A673 (cell line): ENCODE measurements around the gene SRCIN1.

ENCODE experiments used
- EZH2 ChIP-seq: fragments of 200-600 bp; sonication (generic); IDR thresholded peaks from 2 replicates; pipeline ENCODE4 v1.6.1; 2017; ENCODE audit warnings: borderline replicate concordance, low read depth, mild to moderate bottlenecking, mixed read lengths, antibody characterized with exemption, low read length; ENCODE audit not compliant: poor library complexity, severe bottlenecking
- TF ChIP-seq, protein P1 (sequence below): fragments of 300-800, 200-600 bp; sonication (generic); conservative IDR thresholded peaks from 2 replicates; pipeline ENCODE4 v1.5.1; 2017; ENCODE audit warnings: low read depth, mild to moderate bottlenecking, antibody characterized with exemption, low read length, moderate library complexity, mixed read lengths

DNA sequence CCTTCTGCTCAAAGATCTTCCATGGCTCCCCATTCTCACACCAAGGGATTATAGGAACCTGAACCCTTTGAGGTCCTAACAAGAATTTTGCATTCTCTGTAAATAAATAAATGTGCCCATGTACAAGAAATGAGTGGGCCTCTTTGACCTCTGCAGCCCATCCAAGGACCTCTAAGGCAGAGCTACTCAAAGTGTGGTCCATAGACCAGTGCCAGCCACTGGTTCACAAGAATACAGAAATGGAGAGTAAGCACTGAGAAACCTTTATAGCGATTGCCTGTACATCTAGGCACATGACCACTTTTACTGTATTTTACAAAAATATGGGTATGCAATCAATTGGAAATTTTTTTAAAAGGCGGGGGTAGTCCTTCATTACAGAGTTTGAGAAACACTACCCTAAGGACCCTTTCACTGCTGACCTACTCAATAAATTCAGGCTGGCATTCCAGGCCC, 7.8 kb upstream of the SRCIN1 start:
- no peak for TF ChIP-seq EZH2
- TF ChIP-seq, protein P1, sequence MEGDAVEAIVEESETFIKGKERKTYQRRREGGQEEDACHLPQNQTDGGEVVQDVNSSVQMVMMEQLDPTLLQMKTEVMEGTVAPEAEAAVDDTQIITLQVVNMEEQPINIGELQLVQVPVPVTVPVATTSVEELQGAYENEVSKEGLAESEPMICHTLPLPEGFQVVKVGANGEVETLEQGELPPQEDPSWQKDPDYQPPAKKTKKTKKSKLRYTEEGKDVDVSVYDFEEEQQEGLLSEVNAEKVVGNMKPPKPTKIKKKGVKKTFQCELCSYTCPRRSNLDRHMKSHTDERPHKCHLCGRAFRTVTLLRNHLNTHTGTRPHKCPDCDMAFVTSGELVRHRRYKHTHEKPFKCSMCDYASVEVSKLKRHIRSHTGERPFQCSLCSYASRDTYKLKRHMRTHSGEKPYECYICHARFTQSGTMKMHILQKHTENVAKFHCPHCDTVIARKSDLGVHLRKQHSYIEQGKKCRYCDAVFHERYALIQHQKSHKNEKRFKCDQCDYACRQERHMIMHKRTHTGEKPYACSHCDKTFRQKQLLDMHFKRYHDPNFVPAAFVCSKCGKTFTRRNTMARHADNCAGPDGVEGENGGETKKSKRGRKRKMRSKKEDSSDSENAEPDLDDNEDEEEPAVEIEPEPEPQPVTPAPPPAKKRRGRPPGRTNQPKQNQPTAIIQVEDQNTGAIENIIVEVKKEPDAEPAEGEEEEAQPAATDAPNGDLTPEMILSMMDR: no peak
